Testis (tissue), 5 donors: ENCODE results near the gene C1QB. TPM values are rescaled to one million over a fixed set of nuclear protein-coding genes. Genes with fewer than 3 reads are reported as not detected.

ENCODE experiments used
- DNase-seq: peaks from one replicate; pipeline ENCODE4 v3.0.0-alpha.2; 2019
- H3K27ac ChIP-seq, 2 donors: fragments of 200-600 bp; sonication (generic); one replicate each; pipeline ENCODE4 v1.5.1; 2019
- H3K27me3 ChIP-seq: fragments of 200-600 bp; sonication (generic); one replicate; pipeline ENCODE4 v1.5.1; 2019
- H3K36me3 ChIP-seq: fragments of 200-600 bp; sonication (generic); one replicate; pipeline ENCODE4 v1.5.1; 2017; ENCODE audit warnings: low read depth; ENCODE audit errors: missing control alignments
- H3K4me1 ChIP-seq: fragments of 200-600 bp; sonication (generic); one replicate; pipeline ENCODE4 v1.5.1; 2019
- H3K4me3 ChIP-seq, 2 donors: fragments of 200-600 bp; sonication (generic); one replicate each; pipeline ENCODE4 v1.5.1; 2017 to 2019
- H3K9me3 ChIP-seq: fragments of 200-600 bp; sonication (generic); one replicate; pipeline ENCODE4 v1.5.1; 2017
- POLR2A ChIP-seq: fragments of 450-650 bp; IDR thresholded peaks from one replicate; pipeline ENCODE4 v1.6.1; 2017; ENCODE audit warnings: antibody characterized with exemption, mild to moderate bottlenecking, moderate library complexity
- WGBS, 2 donors: methylation state at CpG; one replicate each; pipeline ENCODE4 v1.1.5; 2018; 5-methylcytosine and 5-hydroxymethylcytosine counted together
- intact Hi-C: fragments of 100-400 bp; cut with DNase I; formaldehyde crosslinking; loops from one replicate; pipeline ENCODE4 v1.15.1; 2023; ENCODE audit warnings: low total_unique reads
- long read RNA-seq, 2 donors: transcript quantifications; one replicate each; lab custom pipeline, GENCODE V29; 2026
- polyA plus RNA-seq: library from polyadenylated mRNA; stranded (reverse); fragments of 350-450 nt; fragmentation: Illumina TruSeq; extraction: RNeasy Lipid Tissue Mini Kit (QIAGEN cat#74804); gene quantifications from one replicate; pipeline ENCODE4 v1.2.3, GENCODE V29; 2014; ENCODE audit warnings: low read depth, low replicate concordance; ENCODE audit not compliant: insufficient read depth
- total RNA-seq, 2 donors: library from RNA; depleted of rRNA; stranded (reverse); fragments of >200 nt; gene quantifications; one replicate each; pipeline ENCODE4 v1.2.3, GENCODE V29; 2016
- TF ChIP-seq, protein P1 (sequence below), 3 experiments: fragments of 450-650 bp in 2 of 3; fragments of 200-600 bp in 1 of 3; sonication (generic) in 1 of 3; IDR thresholded peaks; one replicate each; pipeline ENCODE4 v1.5.1; 2016 to 2019; ENCODE audit warnings: antibody characterized with exemption in 3 of 3, mild to moderate bottlenecking in 2 of 3, moderate library complexity in 1 of 3

The C1QB gene, protein sequence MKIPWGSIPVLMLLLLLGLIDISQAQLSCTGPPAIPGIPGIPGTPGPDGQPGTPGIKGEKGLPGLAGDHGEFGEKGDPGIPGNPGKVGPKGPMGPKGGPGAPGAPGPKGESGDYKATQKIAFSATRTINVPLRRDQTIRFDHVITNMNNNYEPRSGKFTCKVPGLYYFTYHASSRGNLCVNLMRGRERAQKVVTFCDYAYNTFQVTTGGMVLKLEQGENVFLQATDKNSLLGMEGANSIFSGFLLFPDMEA
- total RNA-seq (10 to 100 TPM; 16.8 to 66.0 TPM), polyA plus RNA-seq (155 TPM)
- long read RNA-seq, donor 1, transcript C1QB-203 (3 exons, 1,254 nt) = major isoform, 29 of 30 reads
- long read RNA-seq, donor 1, partial matches to known transcripts = 0 of 30 reads
- long read RNA-seq, donor 1, other reads (novel, unspliced or antisense) = 0 of 30 reads
- long read RNA-seq, donor 2, transcript C1QB-203 (3 exons, 1,254 nt) = major isoform, 11 of 19 reads
- long read RNA-seq, donor 2, partial matches to known transcripts = 8 of 19 reads
- long read RNA-seq, donor 2, other reads (novel, unspliced or antisense) = 0 of 19 reads

DNA sequence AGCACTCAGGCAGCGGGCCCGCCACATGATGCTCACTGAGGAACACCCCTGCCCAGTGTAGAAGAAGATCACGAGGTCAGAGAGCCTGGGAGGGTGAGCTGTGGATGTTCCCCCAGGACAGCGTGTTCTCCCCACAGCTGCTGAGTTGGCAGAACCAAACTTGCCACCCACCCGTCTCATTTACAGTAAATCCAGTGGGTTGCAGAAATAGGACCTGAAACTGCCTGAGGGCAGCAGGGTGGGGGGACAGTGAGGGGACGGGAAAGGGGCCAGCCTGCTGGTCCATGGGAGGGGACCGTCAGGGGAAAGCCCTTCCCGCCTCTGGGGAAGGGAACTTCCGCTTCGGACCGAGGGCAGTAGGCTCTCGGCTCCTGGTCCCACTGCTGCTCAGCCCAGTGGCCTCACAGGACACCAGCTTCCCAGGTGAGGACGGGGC lies at the start of gene C1QB:
Gene C1QB, plus strand, starts transcription at position 356 of the 436 bp plus-strand sequence. CDS start 6,227 bp downstream, outside the sequence.
- peak within 1 kb of the TSS in 1 of 2 donors; percentile 17 for H3K4me3 ChIP-seq

DNA sequence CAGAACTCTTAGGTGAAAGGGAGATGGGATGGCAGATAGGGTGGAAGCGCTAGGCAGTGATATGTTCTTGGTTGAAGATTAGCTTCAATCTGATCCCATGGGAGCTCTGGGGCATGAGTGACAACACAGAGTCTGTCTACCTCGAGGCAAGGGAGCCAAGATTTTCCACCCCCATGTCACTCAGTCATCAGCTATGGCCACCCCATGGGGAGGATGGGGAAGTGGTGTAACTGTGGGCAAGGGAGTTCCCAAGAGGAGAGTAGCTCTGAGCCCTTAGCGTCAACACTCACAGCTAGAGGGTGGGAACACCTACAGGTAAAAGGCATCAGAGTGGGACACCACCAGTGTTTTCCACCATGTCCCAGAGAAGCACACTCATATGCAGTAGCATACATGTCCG lies 46.9 kb upstream of the C1QB start:
- Histone ChIP-seq H3K9me3 (no peaks in the 10 kb centered on the region), H3K27me3 (no peaks in the 10 kb centered on the region), H3K27ac (no peak overlapping the region), H3K4me1 (no peaks in the 10 kb centered on the region), H3K4me3 (no peak overlapping the region), H3K36me3 (no peaks in the 10 kb centered on the region)
- DNase-seq = no peak
- intact Hi-C loops = no loop called here
- WGBS, 2 donors = 50 to 54% methylated on average over 4 of the region's 4 CpGs
- no peak for TF ChIP-seq POLR2A
- TF ChIP-seq, protein P1, sequence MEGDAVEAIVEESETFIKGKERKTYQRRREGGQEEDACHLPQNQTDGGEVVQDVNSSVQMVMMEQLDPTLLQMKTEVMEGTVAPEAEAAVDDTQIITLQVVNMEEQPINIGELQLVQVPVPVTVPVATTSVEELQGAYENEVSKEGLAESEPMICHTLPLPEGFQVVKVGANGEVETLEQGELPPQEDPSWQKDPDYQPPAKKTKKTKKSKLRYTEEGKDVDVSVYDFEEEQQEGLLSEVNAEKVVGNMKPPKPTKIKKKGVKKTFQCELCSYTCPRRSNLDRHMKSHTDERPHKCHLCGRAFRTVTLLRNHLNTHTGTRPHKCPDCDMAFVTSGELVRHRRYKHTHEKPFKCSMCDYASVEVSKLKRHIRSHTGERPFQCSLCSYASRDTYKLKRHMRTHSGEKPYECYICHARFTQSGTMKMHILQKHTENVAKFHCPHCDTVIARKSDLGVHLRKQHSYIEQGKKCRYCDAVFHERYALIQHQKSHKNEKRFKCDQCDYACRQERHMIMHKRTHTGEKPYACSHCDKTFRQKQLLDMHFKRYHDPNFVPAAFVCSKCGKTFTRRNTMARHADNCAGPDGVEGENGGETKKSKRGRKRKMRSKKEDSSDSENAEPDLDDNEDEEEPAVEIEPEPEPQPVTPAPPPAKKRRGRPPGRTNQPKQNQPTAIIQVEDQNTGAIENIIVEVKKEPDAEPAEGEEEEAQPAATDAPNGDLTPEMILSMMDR (IDR thresholded peaks at IDR 0.05) = no peak

More for the DNA sequence above, at the start of gene C1QB:
- Histone ChIP-seq H3K27me3 (no peaks in the 10 kb centered on the region), H3K9me3 (no peaks in the 10 kb centered on the region), H3K4me1 (no peaks in the 10 kb centered on the region), H3K27ac (no peak within 1 kb of the TSS), H3K36me3 (no peaks in the 10 kb centered on the region)
- no peak for TF ChIP-seq POLR2A
- TF ChIP-seq, protein P1 (IDR thresholded peaks at IDR 0.05) = no peak
- peak; percentile 42 for DNase-seq
- 68 to 71% methylated on average over 10 to 13 of the region's 13 CpGs for WGBS, 2 donors
- intact Hi-C loops = no loop called here

DNA sequence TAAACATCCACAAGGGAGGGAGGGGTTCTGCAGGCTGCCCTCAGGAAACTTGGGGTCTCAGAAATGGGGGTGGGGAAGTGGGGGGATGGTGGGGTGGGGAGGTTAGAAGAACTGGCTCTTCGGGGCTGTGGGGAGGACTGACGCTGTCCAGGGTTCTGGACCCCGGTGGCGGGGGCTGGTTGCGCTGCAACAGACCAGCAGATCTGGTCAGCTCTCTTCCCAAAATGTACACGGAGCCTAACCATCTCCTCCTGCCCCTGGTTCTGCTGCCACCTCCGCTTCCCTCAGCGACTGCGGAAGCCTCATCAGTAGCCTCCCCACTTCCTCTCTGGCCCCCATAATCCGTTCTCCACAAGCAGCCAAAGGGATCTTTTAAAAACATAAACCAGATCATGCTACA lies 45.9 kb upstream of the C1QB start:
- no peaks in the 10 kb centered on the region for H3K4me1 ChIP-seq
- no peak overlapping the region for H3K27ac ChIP-seq
- H3K36me3 ChIP-seq = no peaks in the 10 kb centered on the region
- no peak for DNase-seq
- H3K27me3 ChIP-seq = no peaks in the 10 kb centered on the region
- intact Hi-C loops = no loop called here
- no peaks in the 10 kb centered on the region for H3K9me3 ChIP-seq
- 6 to 8% methylated on average over 6 to 10 of the region's 10 CpGs for WGBS, 2 donors
- no peak overlapping the region for H3K4me3 ChIP-seq
- TF ChIP-seq, protein P1 (IDR thresholded peaks at IDR 0.05) = no peak
- TF ChIP-seq POLR2A = no peak

DNA sequence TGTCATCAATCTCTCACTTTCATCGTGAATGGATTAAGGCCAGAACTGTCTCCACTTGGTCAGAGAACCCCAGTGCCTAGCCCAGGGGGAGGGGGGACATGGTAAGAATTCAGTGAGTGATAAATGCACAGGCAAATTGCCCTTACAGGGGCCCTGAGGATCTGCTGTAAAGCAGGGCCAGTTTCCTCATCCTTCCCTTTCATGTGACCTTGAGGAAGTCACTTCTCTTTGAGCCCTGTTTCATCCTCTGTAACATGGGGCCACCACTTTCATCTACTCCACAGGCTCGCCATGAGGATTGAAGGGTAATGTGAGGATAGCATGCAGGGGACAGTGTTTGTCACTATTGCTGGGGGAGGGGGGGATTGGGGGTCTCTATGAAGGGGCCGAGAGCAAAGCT lies 44.7 kb upstream of the C1QB start:
- no peaks in the 10 kb centered on the region for H3K36me3 ChIP-seq
- H3K4me3 ChIP-seq = no peak overlapping the region
- H3K4me1 ChIP-seq = no peaks in the 10 kb centered on the region
- intact Hi-C loops = no loop called here
- no peaks in the 10 kb centered on the region for H3K9me3 ChIP-seq
- no peaks in the 10 kb centered on the region for H3K27me3 ChIP-seq
- TF ChIP-seq POLR2A = no peak
- 60 to 67% methylated on average over 2 to 3 of the region's 3 CpGs for WGBS, 2 donors
- no peak for DNase-seq
- no peak overlapping the region for H3K27ac ChIP-seq

DNA sequence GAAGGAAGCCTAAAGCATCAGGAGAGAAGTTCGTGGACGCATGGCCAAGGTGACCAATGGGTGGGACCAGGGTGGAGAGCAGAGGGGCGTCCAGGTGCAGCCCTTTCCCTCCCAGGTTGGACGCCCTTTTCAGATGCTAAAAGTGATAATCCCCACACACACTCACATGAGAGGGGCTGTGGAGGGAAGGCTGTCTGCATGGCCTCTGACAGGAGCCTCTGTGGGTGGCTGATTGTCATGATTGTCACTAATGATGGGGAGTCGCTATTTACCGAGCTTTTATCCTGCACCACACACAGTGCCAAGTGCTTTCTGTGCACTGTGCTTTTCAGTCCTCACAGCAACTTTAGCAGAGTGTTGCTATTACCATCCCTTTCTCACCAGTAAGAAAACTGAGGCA lies 43.7 kb upstream of the C1QB start:
- H3K27ac ChIP-seq = no peak overlapping the region
- H3K4me3 ChIP-seq = no peak overlapping the region
- TF ChIP-seq, protein P1 (IDR thresholded peaks at IDR 0.05) = no peak
- TF ChIP-seq POLR2A = no peak
- H3K36me3 ChIP-seq = no peaks in the 10 kb centered on the region
- no peaks in the 10 kb centered on the region for H3K27me3 ChIP-seq
- H3K9me3 ChIP-seq = no peaks in the 10 kb centered on the region
- intact Hi-C loops = no loop called here
- H3K4me1 ChIP-seq = no peaks in the 10 kb centered on the region
- DNase-seq = no peak
- WGBS, 2 donors = 20 to 31% methylated on average over 6 of the region's 6 CpGs
